Measurements from ENCODE around the gene TM4SF4.

The TM4SF4 gene

DNA sequence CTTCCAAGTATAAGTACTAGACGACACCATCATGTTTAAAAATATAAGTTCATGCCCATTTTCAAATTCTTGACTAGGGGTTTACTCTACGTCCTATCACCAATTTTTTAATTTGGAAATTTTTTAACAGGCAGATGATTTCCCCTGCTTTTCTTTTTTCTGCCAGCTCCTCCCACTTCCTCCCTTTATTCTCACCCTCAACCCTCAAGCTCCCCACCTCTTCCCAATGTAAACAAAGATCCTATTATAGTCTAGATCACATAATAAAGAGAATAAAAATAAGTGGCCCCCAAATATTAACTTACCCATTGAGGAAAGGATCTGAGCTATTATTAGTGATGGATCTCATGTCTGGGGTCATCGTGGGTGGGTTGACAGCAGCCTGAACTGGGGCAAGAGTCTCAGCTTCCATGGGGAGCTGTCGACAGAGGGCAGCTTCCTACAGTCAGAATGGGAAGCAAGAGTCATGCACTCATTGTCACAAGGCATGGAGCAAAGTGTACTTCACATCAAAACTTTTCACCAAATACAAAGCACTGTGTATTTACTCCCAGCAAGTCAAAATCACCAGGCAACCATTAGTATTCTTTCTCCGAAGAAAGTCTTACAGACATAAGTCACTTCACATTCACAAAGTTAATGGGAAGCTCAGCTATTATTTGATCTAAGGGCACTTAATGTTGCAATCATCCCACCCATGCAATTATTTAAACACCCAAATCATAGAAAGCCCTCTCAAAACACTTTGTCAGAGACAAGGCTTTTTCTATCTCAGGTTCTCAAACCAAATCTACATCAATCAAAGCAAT lies 53.2 kb downstream of the TM4SF4 start:
- no peak for DNase-seq (ENCODE audit: low read depth)

DNA sequence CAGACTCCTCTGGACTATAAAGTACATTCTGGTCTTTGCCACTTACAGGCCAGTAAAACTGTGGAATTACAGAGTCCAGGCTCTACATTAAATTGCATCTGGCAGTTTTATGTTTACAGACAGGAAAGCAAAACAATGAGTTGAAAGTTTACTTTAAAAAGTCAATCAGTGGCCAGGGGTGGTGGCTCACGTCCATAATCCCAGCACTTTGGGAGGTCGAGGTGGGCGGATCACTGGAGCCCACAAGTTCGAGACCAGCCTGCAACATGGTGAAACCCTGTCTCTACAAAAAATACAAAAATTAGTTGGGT lies 53.8 kb downstream of the TM4SF4 start:
- DNase-seq (ENCODE audit: low read depth) = no peak
- in situ Hi-C loops (cut with HindIII; ENCODE audit: low sequenced_read_pairs) = no loop called here
- H3K4me3 ChIP-seq (ENCODE audit: low read depth, low read length) = no peak overlapping the region
- TF ChIP-seq, protein P1, sequence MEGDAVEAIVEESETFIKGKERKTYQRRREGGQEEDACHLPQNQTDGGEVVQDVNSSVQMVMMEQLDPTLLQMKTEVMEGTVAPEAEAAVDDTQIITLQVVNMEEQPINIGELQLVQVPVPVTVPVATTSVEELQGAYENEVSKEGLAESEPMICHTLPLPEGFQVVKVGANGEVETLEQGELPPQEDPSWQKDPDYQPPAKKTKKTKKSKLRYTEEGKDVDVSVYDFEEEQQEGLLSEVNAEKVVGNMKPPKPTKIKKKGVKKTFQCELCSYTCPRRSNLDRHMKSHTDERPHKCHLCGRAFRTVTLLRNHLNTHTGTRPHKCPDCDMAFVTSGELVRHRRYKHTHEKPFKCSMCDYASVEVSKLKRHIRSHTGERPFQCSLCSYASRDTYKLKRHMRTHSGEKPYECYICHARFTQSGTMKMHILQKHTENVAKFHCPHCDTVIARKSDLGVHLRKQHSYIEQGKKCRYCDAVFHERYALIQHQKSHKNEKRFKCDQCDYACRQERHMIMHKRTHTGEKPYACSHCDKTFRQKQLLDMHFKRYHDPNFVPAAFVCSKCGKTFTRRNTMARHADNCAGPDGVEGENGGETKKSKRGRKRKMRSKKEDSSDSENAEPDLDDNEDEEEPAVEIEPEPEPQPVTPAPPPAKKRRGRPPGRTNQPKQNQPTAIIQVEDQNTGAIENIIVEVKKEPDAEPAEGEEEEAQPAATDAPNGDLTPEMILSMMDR (IDR thresholded peaks at IDR 0.05; ENCODE audit: low read depth, low read length, missing control alignments) = no peak

More for the DNA sequence above, 53.2 kb downstream of the TM4SF4 start:
- H3K4me3 ChIP-seq (ENCODE audit: low read depth, low read length) = no peak overlapping the region
- in situ Hi-C loops (cut with HindIII; ENCODE audit: low sequenced_read_pairs) = no loop called here
- TF ChIP-seq, protein P1 (IDR thresholded peaks at IDR 0.05; ENCODE audit: low read depth, low read length, missing control alignments) = peak; percentile 29

DNA sequence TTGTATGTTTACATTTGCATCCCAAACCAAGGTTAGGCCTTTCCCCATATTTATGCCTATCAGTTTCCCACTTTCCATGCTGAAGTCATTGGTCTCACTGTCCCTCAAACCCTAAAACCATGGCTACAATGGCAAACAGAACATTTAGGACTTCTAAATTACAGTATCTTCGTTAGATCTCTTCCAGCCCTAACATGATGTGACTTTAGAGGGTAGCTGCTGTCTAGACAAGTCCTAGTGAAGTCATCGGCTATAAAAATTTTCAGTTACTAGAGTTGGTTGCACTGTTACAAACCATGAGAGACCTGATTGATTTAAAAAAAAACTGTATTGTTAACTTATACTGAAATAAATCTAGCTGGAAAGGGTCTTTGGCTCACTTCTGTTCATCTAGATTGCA lies 54.6 kb downstream of the TM4SF4 start:
- TF ChIP-seq, protein P1 (IDR thresholded peaks at IDR 0.05; ENCODE audit: low read depth, low read length, missing control alignments) = no peak
- in situ Hi-C loops (cut with HindIII; ENCODE audit: low sequenced_read_pairs) = no loop called here
- H3K4me3 ChIP-seq (ENCODE audit: low read depth, low read length) = no peak overlapping the region
- DNase-seq (ENCODE audit: low read depth) = no peak

GRCh38 chr3:149532489-149533180 lies 58.1 kb downstream of the TM4SF4 start:
- H3K4me3 ChIP-seq (ENCODE audit: low read depth, low read length) = no peak overlapping the region
- in situ Hi-C loops (cut with HindIII; ENCODE audit: low sequenced_read_pairs) = no loop called here
- TF ChIP-seq, protein P1 (IDR thresholded peaks at IDR 0.05; ENCODE audit: low read depth, low read length, missing control alignments) = no peak
- no peak for DNase-seq (ENCODE audit: low read depth)

GRCh38 chr3:149534082-149534481 lies 59.6 kb downstream of the TM4SF4 start:
- in situ Hi-C loops (cut with HindIII; ENCODE audit: low sequenced_read_pairs) = no loop called here
- no peak for DNase-seq (ENCODE audit: low read depth)
- no peak overlapping the region for H3K4me3 ChIP-seq (ENCODE audit: low read depth, low read length)
- TF ChIP-seq, protein P1 (IDR thresholded peaks at IDR 0.05; ENCODE audit: low read depth, low read length, missing control alignments) = no peak

DNA sequence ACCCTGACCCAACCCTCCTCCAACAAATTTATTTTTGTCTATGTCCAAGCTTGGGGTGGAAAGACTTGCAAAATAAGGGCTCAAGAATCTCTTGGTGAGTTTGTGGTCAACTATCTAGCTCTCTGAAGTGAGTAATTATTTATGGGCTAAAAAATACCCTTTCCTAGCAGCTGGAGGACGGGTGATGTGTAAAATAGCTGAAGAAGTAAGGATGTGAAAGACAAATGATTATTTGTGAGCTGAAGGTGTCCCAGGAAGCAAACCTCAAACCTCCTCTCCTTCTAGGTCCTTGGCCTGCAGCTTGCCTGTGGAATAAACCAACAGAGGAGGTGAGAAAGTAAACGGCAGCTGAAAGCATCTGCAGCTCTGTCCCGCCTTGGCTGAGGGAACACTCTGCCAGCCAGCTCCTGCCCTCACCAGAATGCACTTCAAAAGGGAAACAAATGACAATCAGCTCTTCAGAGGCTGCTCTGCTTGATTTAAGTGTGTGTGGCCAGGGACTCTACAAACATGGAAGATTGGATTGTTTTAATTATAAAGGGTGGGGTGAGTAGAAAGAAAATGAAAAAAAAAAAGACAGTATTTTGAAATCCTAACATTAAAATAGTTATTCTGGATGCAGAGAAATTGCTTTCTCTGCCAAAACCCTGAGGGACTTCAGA lies 60.3 kb downstream of the TM4SF4 start:
- TF ChIP-seq, protein P1 (IDR thresholded peaks at IDR 0.05; ENCODE audit: low read depth, low read length, missing control alignments) = no peak
- H3K4me3 ChIP-seq (ENCODE audit: low read depth, low read length) = no peak overlapping the region
- DNase-seq (ENCODE audit: low read depth) = no peak
- in situ Hi-C loops (cut with HindIII; ENCODE audit: low sequenced_read_pairs) = no loop called here

All from astrocyte of the cerebellum (primary cell).